Lung (tissue), 12 donors: ENCODE results near the gene SPINT2. TPM values are rescaled to one million over a fixed set of nuclear protein-coding genes. Genes with fewer than 3 reads are reported as not detected.

Experiments used
- ATAC-seq: fragments of 200-7000 bp; cut with Tn5 transposase; one replicate; pipeline ENCODE4 v1.9.1; 2020; ENCODE audit warnings: moderate number of reproducible peaks; ENCODE audit not compliant: insufficient read depth, low FRiP score
- DNase-seq, 3 donors: peaks; one replicate each; pipeline ENCODE4 v3.0.0-alpha.2; 2013 to 2017
- H3K27ac ChIP-seq, 2 donors: one replicate each; pipeline ENCODE4 v1.5.1; 2013; ENCODE audit warnings: mild to moderate bottlenecking in 2 of 2, moderate library complexity in 2 of 2, control low read depth in 1 of 2, inconsistent platforms in 1 of 2, low read depth in 1 of 2, low read length in 1 of 2
- H3K27me3 ChIP-seq, 3 donors: one replicate each; pipeline ENCODE4 v1.5.1; 2013; ENCODE audit warnings: low read length in 2 of 3; ENCODE audit not compliant: control insufficient read depth in 3 of 3, insufficient read depth in 3 of 3
- H3K36me3 ChIP-seq, 4 donors: one replicate each; pipeline ENCODE4 v1.5.1; 2013; ENCODE audit warnings: low read length in 4 of 4, mild to moderate bottlenecking in 1 of 4, moderate library complexity in 1 of 4; ENCODE audit not compliant: control insufficient read depth in 4 of 4, insufficient read depth in 4 of 4
- H3K4me1 ChIP-seq, 5 donors: one replicate each; pipeline ENCODE4 v1.5.1; 2013; ENCODE audit warnings: low read length in 5 of 5, mild to moderate bottlenecking in 2 of 5, moderate library complexity in 1 of 5; ENCODE audit not compliant: control insufficient read depth in 5 of 5, insufficient read depth in 5 of 5
- H3K4me3 ChIP-seq: one replicate; pipeline ENCODE4 v1.5.1; 2013; ENCODE audit warnings: mild to moderate bottlenecking, control low read depth, moderate library complexity
- H3K9ac ChIP-seq, 2 donors: one replicate each; pipeline ENCODE4 v1.5.1; 2013; ENCODE audit warnings: low read length in 2 of 2, control low read depth in 1 of 2; ENCODE audit not compliant: insufficient read depth in 1 of 2
- H3K9me3 ChIP-seq, 4 donors: one replicate each; pipeline ENCODE4 v1.5.1; 2013; ENCODE audit warnings: low read length in 3 of 4, mild to moderate bottlenecking in 1 of 4, moderate library complexity in 1 of 4; ENCODE audit not compliant: control insufficient read depth in 4 of 4, insufficient read depth in 3 of 4
- CTCF ChIP-seq: IDR thresholded peaks from 2 replicates; pipeline ENCODE4 v1.5.1; 2012; ENCODE audit warnings: mild to moderate bottlenecking; ENCODE audit errors: control extremely low read depth, extremely low read depth
- WGBS, 2 donors: extraction: QIAGEN DNeasy Blood & Tissue Kit; methylation state at CpG; one replicate each; pipeline ENCODE4 v1.1.7; 2013; 5-methylcytosine and 5-hydroxymethylcytosine counted together
- polyA plus RNA-seq, 2 donors: library from polyadenylated mRNA; stranded (reverse); fragments of 200-250 nt; gene quantifications; one replicate each; pipeline ENCODE4 v1.2.1, GENCODE V29; 2013
- total RNA-seq, 2 donors: library from RNA; depleted of rRNA in 1 of 2; stranded (reverse); fragments of >200 nt in 1 of 2; gene quantifications; one replicate each; pipeline ENCODE4 v1.2.1, GENCODE V29; 2014 to 2021
- donor health status: control.
- donor health status: control.
- donor health status: Bipolar disorder and iron deficiency.
- donor health status: healthy.
- donor health status: DM: yes; HTN: yes; CAD: no.

SPINT2 gene
- total and polyA plus RNA-seq, 4 donors: 145 to 259 (median 247) TPM

- WGBS, 2 donors: 50 to 65% methylated on average over 2 of the region's 2 CpGs
- H3K36me3 ChIP-seq: no peaks in the 10 kb centered on the region
- no peak overlapping the region for H3K4me3 ChIP-seq
- no peaks in the 10 kb centered on the region for H3K9me3 ChIP-seq
- H3K27me3 ChIP-seq: no peaks in the 10 kb centered on the region
- peaks cover 6 to 36% (median 26%) of the 10 kb centered on the region in 5 donors for H3K4me1 ChIP-seq
- no peak for ATAC-seq
- H3K27ac ChIP-seq: peak overlapping the region; percentile 81 to 86
- no peak for DNase-seq
- TF ChIP-seq CTCF: no peak
- H3K9ac ChIP-seq: peak overlapping the region in 1 of 2 donors; percentile 43
Observed at GRCh38 chr19:38278751-38279150, 14.4 kb downstream of the SPINT2 start.

GRCh38 chr19:38280030-38280921 is 15.9 kb downstream of the SPINT2 start:
- 73 to 87% methylated on average over 17 of the region's 17 CpGs for WGBS, 2 donors
- Histone ChIP-seq H3K4me1 (peaks cover 6 to 31% (median 22%) of the 10 kb centered on the region in 5 donors), H3K27me3 (no peaks in the 10 kb centered on the region), H3K36me3 (peaks cover 0 to 2% (median 0%) of the 10 kb centered on the region in 4 donors), H3K4me3 (no peak overlapping the region), H3K27ac (peak overlapping the region in 1 of 2 donors; percentile 20), H3K9ac (peak overlapping the region in 1 of 2 donors; percentile 14), H3K9me3 (no peaks in the 10 kb centered on the region)
- no peak for TF ChIP-seq CTCF
- DNase-seq (peak in 1 of 3 donors; percentile 46), ATAC-seq (no peak)

GRCh38 chr19:38281811-38282566 is 17.6 kb downstream of the SPINT2 start:
- no peak for DNase-seq
- H3K4me1 ChIP-seq: peaks cover 6 to 26% (median 23%) of the 10 kb centered on the region in 5 donors

More at GRCh38 chr19:38281811-38282566, 17.6 kb downstream of the SPINT2 start:
- no peak overlapping the region for H3K4me3 ChIP-seq
- no peak for TF ChIP-seq CTCF
- H3K36me3 ChIP-seq: peaks cover 0 to 7% (median 0%) of the 10 kb centered on the region in 4 donors
- H3K27ac ChIP-seq: peak overlapping the region in 1 of 2 donors; percentile 65
- WGBS, 2 donors: 69 to 82% methylated on average over 7 of the region's 7 CpGs
- no peaks in the 10 kb centered on the region for H3K27me3 ChIP-seq
- H3K9ac ChIP-seq: no peak overlapping the region
- ATAC-seq: no peak
- H3K9me3 ChIP-seq: no peaks in the 10 kb centered on the region
